K562 (cell line): ENCODE data around the gene PIANP. TPM values are rescaled to one million over a fixed set of nuclear protein-coding genes. Genes with fewer than 3 reads are reported as not detected.

Experiments
- ILK ChIP-seq: fragments of 450-650 bp; IDR thresholded peaks from 2 replicates; pipeline ENCODE4 v1.6.1; 2016; ENCODE audit warnings: missing genetic modification characterization, low read depth, mild to moderate bottlenecking, missing compliant biosample characterization, moderate library complexity, borderline replicate concordance
- MCM7 ChIP-seq, 2 experiments: fragments of 450-650 bp; IDR thresholded peaks; 2 replicates each; pipeline ENCODE4 v1.6.1; 2016 to 2018
- MTA1 ChIP-seq: fragments of 450-650 bp; IDR thresholded peaks from 2 replicates; pipeline ENCODE4 v1.6.1; 2017; ENCODE audit warnings: borderline replicate concordance
- MTA3 ChIP-seq: fragments of 450-650 bp; formaldehyde crosslinking; IDR thresholded peaks from 2 replicates; pipeline ENCODE4 v1.6.1; 2017; ENCODE audit warnings: mild to moderate bottlenecking, borderline replicate concordance
- POLR2B ChIP-seq: fragments of 450-650 bp; IDR thresholded peaks from 2 replicates; pipeline ENCODE4 v1.6.1; 2018; ENCODE audit warnings: low read depth; ENCODE audit not compliant: partially characterized antibody
- POLR2H ChIP-seq: IDR thresholded peaks from 2 replicates; pipeline ENCODE4 v1.6.1; 2016; ENCODE audit warnings: missing genetic modification characterization, low read depth, mild to moderate bottlenecking, control low read depth, missing compliant biosample characterization, moderate library complexity
- RAD21 ChIP-seq, 2 experiments: fragments of 250-450 bp in 1 of 2; fragments of 450-650 bp in 1 of 2; sonication (Bioruptor Pico) in 1 of 2; formaldehyde crosslinking in 1 of 2; IDR thresholded peaks in 1 of 2; conservative IDR thresholded peaks in 1 of 2; 2 replicates each; pipeline versions ENCODE4 v1.4.0 to v1.8.0; 2020 to 2022; ENCODE audit warnings: mild to moderate bottlenecking in 2 of 2, moderate library complexity in 1 of 2
- SMARCC2 ChIP-seq: fragments of 450-650 bp; IDR thresholded peaks from 2 replicates; pipeline ENCODE4 v1.6.1; 2017; ENCODE audit warnings: antibody characterized with exemption, moderate library complexity, mild to moderate bottlenecking, low read depth
- SREBF1 ChIP-seq: fragments of 150-350 bp; IDR thresholded peaks from 2 replicates; pipeline ENCODE4 v1.6.1; 2014; ENCODE audit warnings: antibody characterized with exemption, low read depth, low read length, borderline replicate concordance
- WHSC1 ChIP-seq: IDR thresholded peaks from one replicate; pipeline ENCODE4 v1.6.1; 2012; ENCODE audit warnings: low read length, control low read depth, inconsistent platforms
- ZNF174 ChIP-seq: fragments of 250-450 bp; sonication (Bioruptor Pico); IDR thresholded peaks from 2 replicates; pipeline ENCODE4 v1.4.0; 2020; ENCODE audit warnings: mild to moderate bottlenecking
- ZNF584 ChIP-seq: fragments of 200-800 bp; sonication (Bioruptor generic); IDR thresholded peaks from 2 replicates; pipeline ENCODE4 v1.6.1; 2016; ENCODE audit warnings: low read depth, mild to moderate bottlenecking, missing genetic modification characterization, missing compliant biosample characterization
- ZNF778 ChIP-seq: fragments of 450-650 bp; formaldehyde crosslinking; IDR thresholded peaks from 2 replicates; pipeline ENCODE4 v1.4.0; 2020; ENCODE audit warnings: mild to moderate bottlenecking, moderate library complexity
- polyA plus RNA-seq, 8 experiments: library from polyadenylated mRNA; depleted of rRNA in 4 of 8; stranded (reverse) in 5 of 8; unstranded in 3 of 8; fragments of >200 nt; fragmentation: Nextera tagmentation in 2 of 8; fragmentation: Illumina TruSeq in 1 of 8; extraction: Ambion mirVana in 2 of 8; extraction: Trizol in 1 of 8; gene quantifications; 2 replicates each; pipeline versions ENCODE4 v1.2.1 to v1.2.3, GENCODE V29; 2011 to 2014; ENCODE audit warnings: inconsistent platforms in 1 of 8, missing spikeins in 1 of 8
- total RNA-seq, 7 experiments: library from RNA; depleted of rRNA in 6 of 7; stranded (reverse); fragments of >200 nt in 6 of 7; fragmentation: Illumina TruSeq in 2 of 7; extraction: Trizol in 2 of 7; gene quantifications; 2 replicates each; pipeline versions ENCODE4 v1.2.1 to v1.2.3, GENCODE V29; 2011 to 2021; ENCODE audit warnings: low replicate concordance in 1 of 7
- TF ChIP-seq, protein P1 (sequence below), 2 experiments: fragments of 450-650 bp; IDR thresholded peaks; 2 replicates each; pipeline ENCODE4 v1.6.1; 2016
- TF ChIP-seq, protein P2 (sequence below): fragments of 450-650 bp; IDR thresholded peaks from 2 replicates; pipeline ENCODE4 v1.6.1; 2017; ENCODE audit warnings: antibody characterized with exemption
- TF ChIP-seq, protein P3 (sequence below): fragments of 150-350 bp; conservative IDR thresholded peaks from 2 replicates; pipeline ENCODE4 v1.6.1; 2014; ENCODE audit warnings: low read length
- TF ChIP-seq, protein P4 (sequence below): sonication (generic); formaldehyde crosslinking; IDR thresholded peaks from 2 replicates; pipeline ENCODE4 v1.8.0; 2023; ENCODE audit warnings: mild to moderate bottlenecking, missing genetic modification reagents

Gene PIANP
- total and polyA plus RNA-seq, 9 of the 15 experiments (the other 6 are each of a cell fraction or from before 2014, with no cell fraction given), result 0.07 TPM; not detected in 8

DNA sequence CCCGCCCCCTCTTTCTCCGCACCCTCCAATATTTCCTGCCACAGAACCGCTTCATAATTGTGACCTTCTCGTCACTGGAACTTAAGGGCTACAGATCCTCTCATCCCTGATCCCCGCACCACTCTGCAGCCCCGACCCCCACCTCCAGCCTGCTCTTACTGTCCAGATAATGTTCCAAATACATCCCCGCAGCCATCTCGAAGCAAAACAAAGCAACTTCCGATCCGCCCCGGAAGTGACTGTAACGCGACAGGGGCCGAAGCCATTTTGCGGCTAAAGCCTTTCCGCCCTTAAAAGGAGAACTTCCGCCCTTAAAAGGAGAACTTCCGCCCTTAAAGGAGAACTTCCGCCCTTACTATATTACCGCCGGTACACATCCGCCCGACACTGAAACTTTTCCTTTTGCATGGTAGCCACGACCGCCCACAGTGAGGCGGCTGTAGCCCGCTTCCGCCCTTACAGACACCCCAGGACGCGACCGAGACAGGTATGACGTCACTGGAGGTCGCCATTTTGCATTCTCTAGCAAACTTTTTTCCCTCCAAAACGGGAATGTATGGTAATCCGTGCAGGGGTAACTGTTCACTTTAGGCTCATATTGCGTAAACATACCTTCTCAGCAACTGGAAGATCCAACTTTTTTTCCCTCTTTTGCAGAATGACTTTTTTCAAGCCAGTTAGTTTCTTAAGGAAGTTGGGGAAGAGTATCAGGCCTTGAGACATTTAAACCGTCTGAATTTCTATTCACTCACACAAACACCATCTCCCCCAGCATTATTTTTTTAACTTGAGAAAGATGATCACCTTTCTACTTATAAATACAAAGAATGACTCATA lies 37.5 kb downstream of the PIANP start, which contains the start of gene ING4 (continued):
- TF ChIP-seq, protein P1, sequence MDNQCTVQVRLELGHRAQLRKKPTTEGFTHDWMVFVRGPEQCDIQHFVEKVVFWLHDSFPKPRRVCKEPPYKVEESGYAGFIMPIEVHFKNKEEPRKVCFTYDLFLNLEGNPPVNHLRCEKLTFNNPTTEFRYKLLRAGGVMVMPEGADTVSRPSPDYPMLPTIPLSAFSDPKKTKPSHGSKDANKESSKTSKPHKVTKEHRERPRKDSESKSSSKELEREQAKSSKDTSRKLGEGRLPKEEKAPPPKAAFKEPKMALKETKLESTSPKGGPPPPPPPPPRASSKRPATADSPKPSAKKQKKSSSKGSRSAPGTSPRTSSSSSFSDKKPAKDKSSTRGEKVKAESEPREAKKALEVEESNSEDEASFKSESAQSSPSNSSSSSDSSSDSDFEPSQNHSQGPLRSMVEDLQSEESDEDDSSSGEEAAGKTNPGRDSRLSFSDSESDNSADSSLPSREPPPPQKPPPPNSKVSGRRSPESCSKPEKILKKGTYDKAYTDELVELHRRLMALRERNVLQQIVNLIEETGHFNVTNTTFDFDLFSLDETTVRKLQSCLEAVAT (IDR thresholded peaks at IDR 0.05), result 0 out of 4 replicates have a peak, but pooled peaks of 1 of the 2 experiments have one; percentile 14
- no peak for TF ChIP-seq WHSC1
- no peak for TF ChIP-seq MCM7 (IDR thresholded peaks at IDR 0.05)
- TF ChIP-seq ILK, result no peak
- TF ChIP-seq ZNF584, result peak; percentile 78
- TF ChIP-seq, protein P2, sequence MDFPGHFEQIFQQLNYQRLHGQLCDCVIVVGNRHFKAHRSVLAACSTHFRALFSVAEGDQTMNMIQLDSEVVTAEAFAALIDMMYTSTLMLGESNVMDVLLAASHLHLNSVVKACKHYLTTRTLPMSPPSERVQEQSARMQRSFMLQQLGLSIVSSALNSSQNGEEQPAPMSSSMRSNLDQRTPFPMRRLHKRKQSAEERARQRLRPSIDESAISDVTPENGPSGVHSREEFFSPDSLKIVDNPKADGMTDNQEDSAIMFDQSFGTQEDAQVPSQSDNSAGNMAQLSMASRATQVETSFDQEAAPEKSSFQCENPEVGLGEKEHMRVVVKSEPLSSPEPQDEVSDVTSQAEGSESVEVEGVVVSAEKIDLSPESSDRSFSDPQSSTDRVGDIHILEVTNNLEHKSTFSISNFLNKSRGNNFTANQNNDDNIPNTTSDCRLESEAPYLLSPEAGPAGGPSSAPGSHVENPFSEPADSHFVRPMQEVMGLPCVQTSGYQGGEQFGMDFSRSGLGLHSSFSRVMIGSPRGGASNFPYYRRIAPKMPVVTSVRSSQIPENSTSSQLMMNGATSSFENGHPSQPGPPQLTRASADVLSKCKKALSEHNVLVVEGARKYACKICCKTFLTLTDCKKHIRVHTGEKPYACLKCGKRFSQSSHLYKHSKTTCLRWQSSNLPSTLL, result no peak
- no peak for TF ChIP-seq ZNF174
- peak; percentile 52; the same call in 1 of the 2 replicates for TF ChIP-seq POLR2H (tag)
- 0 out of 2 replicates have a peak, but pooled peaks have one; percentile 11 for TF ChIP-seq SMARCC2
- TF ChIP-seq MTA3, result peak; percentile 78; the same call in 1 of the 2 replicates
- TF ChIP-seq, protein P3, sequence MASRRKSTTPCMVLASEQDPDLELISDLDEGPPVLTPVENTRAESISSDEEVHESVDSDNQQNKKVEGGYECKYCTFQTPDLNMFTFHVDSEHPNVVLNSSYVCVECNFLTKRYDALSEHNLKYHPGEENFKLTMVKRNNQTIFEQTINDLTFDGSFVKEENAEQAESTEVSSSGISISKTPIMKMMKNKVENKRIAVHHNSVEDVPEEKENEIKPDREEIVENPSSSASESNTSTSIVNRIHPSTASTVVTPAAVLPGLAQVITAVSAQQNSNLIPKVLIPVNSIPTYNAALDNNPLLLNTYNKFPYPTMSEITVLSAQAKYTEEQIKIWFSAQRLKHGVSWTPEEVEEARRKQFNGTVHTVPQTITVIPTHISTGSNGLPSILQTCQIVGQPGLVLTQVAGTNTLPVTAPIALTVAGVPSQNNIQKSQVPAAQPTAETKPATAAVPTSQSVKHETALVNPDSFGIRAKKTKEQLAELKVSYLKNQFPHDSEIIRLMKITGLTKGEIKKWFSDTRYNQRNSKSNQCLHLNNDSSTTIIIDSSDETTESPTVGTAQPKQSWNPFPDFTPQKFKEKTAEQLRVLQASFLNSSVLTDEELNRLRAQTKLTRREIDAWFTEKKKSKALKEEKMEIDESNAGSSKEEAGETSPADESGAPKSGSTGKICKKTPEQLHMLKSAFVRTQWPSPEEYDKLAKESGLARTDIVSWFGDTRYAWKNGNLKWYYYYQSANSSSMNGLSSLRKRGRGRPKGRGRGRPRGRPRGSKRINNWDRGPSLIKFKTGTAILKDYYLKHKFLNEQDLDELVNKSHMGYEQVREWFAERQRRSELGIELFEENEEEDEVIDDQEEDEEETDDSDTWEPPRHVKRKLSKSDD, result no peak
- peak; percentile 62 for TF ChIP-seq POLR2B
- TF ChIP-seq, protein P4, sequence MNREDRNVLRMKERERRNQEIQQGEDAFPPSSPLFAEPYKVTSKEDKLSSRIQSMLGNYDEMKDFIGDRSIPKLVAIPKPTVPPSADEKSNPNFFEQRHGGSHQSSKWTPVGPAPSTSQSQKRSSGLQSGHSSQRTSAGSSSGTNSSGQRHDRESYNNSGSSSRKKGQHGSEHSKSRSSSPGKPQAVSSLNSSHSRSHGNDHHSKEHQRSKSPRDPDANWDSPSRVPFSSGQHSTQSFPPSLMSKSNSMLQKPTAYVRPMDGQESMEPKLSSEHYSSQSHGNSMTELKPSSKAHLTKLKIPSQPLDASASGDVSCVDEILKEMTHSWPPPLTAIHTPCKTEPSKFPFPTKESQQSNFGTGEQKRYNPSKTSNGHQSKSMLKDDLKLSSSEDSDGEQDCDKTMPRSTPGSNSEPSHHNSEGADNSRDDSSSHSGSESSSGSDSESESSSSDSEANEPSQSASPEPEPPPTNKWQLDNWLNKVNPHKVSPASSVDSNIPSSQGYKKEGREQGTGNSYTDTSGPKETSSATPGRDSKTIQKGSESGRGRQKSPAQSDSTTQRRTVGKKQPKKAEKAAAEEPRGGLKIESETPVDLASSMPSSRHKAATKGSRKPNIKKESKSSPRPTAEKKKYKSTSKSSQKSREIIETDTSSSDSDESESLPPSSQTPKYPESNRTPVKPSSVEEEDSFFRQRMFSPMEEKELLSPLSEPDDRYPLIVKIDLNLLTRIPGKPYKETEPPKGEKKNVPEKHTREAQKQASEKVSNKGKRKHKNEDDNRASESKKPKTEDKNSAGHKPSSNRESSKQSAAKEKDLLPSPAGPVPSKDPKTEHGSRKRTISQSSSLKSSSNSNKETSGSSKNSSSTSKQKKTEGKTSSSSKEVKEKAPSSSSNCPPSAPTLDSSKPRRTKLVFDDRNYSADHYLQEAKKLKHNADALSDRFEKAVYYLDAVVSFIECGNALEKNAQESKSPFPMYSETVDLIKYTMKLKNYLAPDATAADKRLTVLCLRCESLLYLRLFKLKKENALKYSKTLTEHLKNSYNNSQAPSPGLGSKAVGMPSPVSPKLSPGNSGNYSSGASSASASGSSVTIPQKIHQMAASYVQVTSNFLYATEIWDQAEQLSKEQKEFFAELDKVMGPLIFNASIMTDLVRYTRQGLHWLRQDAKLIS (CRISPR knock-in tag), result no peak
- no peak for TF ChIP-seq ZNF778
- peak; percentile 99 for TF ChIP-seq MTA1
- no peak for TF ChIP-seq SREBF1
- no peak; a peak in 1 of 4 replicates for TF ChIP-seq RAD21 (CRISPR knock-in tag; conservative IDR thresholded peaks at IDR 0.05 in 1 of 2, IDR thresholded peaks at IDR 0.05 in 1 of 2)
